WTC11 (cell line): ENCODE measurements around the gene CREB3L1. TPM values are rescaled to one million over a fixed set of nuclear protein-coding genes. Genes with fewer than 3 reads are reported as not detected.

Experiments used
- ARID4B ChIP-seq: sonication (generic); formaldehyde crosslinking; IDR thresholded peaks from 2 replicates; pipeline ENCODE4 v1.8.0; 2023; ENCODE audit warnings: missing genetic modification reagents, mild to moderate bottlenecking, borderline replicate concordance
- ATF6 ChIP-seq: sonication (generic); formaldehyde crosslinking; IDR thresholded peaks from 2 replicates; pipeline ENCODE4 v1.8.1; 2023; ENCODE audit warnings: mild to moderate bottlenecking, missing genetic modification reagents
- ETV6 ChIP-seq: sonication (generic); formaldehyde crosslinking; IDR thresholded peaks from 2 replicates; pipeline ENCODE4 v1.8.1; 2022; ENCODE audit warnings: mild to moderate bottlenecking, missing genetic modification reagents
- FOXJ3 ChIP-seq: sonication (generic); formaldehyde crosslinking; IDR thresholded peaks from 2 replicates; pipeline ENCODE4 v1.9.0; 2021; ENCODE audit warnings: missing genetic modification reagents, mild to moderate bottlenecking, borderline replicate concordance
- FOXP1 ChIP-seq: sonication (generic); formaldehyde crosslinking; IDR thresholded peaks from 2 replicates; pipeline ENCODE4 v1.8.0; 2022; ENCODE audit warnings: missing genetic modification reagents, mild to moderate bottlenecking, moderate library complexity, borderline replicate concordance
- JAZF1 ChIP-seq: fragments of 250-450 bp; sonication (Bioruptor Pico); IDR thresholded peaks from 2 replicates; pipeline ENCODE4 v1.9.0; 2021; ENCODE audit warnings: moderate library complexity, mild to moderate bottlenecking, inconsistent platforms
- MAX ChIP-seq: sonication (generic); formaldehyde crosslinking; IDR thresholded peaks from 2 replicates; pipeline ENCODE4 v1.8.0; 2022; ENCODE audit warnings: mild to moderate bottlenecking, missing genetic modification reagents
- MYBL2 ChIP-seq: sonication (generic); formaldehyde crosslinking; IDR thresholded peaks from 2 replicates; pipeline ENCODE4 v1.8.1; 2023; ENCODE audit warnings: mild to moderate bottlenecking, moderate library complexity, missing genetic modification reagents
- NR2C2 ChIP-seq: sonication (generic); formaldehyde crosslinking; IDR thresholded peaks from 2 replicates; pipeline ENCODE4 v1.8.0; 2022; ENCODE audit warnings: mild to moderate bottlenecking, missing genetic modification reagents
- PRRX2 ChIP-seq: fragments of 250-450 bp; sonication (Bioruptor Pico); IDR thresholded peaks from 2 replicates; pipeline ENCODE4 v1.8.0; 2021; ENCODE audit warnings: mild to moderate bottlenecking
- SMAD3 ChIP-seq: sonication (generic); formaldehyde crosslinking; IDR thresholded peaks from 2 replicates; pipeline ENCODE4 v1.8.0; 2022; ENCODE audit warnings: missing genetic modification reagents, mild to moderate bottlenecking, borderline replicate concordance
- SMAD4 ChIP-seq: sonication (generic); formaldehyde crosslinking; IDR thresholded peaks from 2 replicates; pipeline ENCODE4 v1.8.0; 2022; ENCODE audit warnings: mild to moderate bottlenecking, missing genetic modification reagents
- TEAD1 ChIP-seq: sonication (generic); formaldehyde crosslinking; IDR thresholded peaks from 2 replicates; pipeline ENCODE4 v1.8.0; 2022; ENCODE audit warnings: mild to moderate bottlenecking, missing genetic modification reagents
- USF2 ChIP-seq: sonication (generic); formaldehyde crosslinking; IDR thresholded peaks from 2 replicates; pipeline ENCODE4 v1.8.1; 2023; ENCODE audit warnings: mild to moderate bottlenecking, missing genetic modification reagents, moderate library complexity
- ZBTB43 ChIP-seq: sonication (generic); formaldehyde crosslinking; IDR thresholded peaks from 2 replicates; pipeline ENCODE4 v1.8.1; 2023; ENCODE audit warnings: mild to moderate bottlenecking, missing genetic modification reagents
- ZNF232 ChIP-seq: sonication (generic); formaldehyde crosslinking; IDR thresholded peaks from 2 replicates; pipeline ENCODE4 v1.8.0; 2022; ENCODE audit warnings: mild to moderate bottlenecking, missing genetic modification reagents
- ZNF317 ChIP-seq: sonication (generic); formaldehyde crosslinking; IDR thresholded peaks from 2 replicates; pipeline ENCODE4 v1.8.1; 2023; ENCODE audit warnings: low read depth, mild to moderate bottlenecking, moderate library complexity, missing genetic modification reagents, borderline replicate concordance
- total RNA-seq: library from RNA; stranded (reverse); gene quantifications from 3 replicates; pipeline ENCODE4 v1.2.3, GENCODE V29; 2021
- TF ChIP-seq, protein P1 (sequence below): fragments of 250-450 bp; sonication (Bioruptor Pico); conservative IDR thresholded peaks from 2 replicates; pipeline ENCODE4 v1.9.0; 2021; ENCODE audit warnings: mild to moderate bottlenecking
- TF ChIP-seq, protein P2 (sequence below): sonication (generic); formaldehyde crosslinking; IDR thresholded peaks from 2 replicates; pipeline ENCODE4 v1.8.0; 2023; ENCODE audit warnings: missing genetic modification reagents
- TF ChIP-seq, protein P3 (sequence below): sonication (generic); formaldehyde crosslinking; IDR thresholded peaks from 2 replicates; pipeline ENCODE4 v1.8.1; 2023; ENCODE audit warnings: mild to moderate bottlenecking, moderate library complexity, missing genetic modification reagents
- TF ChIP-seq, protein P4 (sequence below): fragments of 250-450 bp; sonication (Bioruptor Pico); IDR thresholded peaks from 2 replicates; pipeline ENCODE4 v1.8.0; 2021; ENCODE audit warnings: mild to moderate bottlenecking

CREB3L1 gene
- total RNA-seq, 1 experiment from 2014 or later, result 10.9 TPM

DNA sequence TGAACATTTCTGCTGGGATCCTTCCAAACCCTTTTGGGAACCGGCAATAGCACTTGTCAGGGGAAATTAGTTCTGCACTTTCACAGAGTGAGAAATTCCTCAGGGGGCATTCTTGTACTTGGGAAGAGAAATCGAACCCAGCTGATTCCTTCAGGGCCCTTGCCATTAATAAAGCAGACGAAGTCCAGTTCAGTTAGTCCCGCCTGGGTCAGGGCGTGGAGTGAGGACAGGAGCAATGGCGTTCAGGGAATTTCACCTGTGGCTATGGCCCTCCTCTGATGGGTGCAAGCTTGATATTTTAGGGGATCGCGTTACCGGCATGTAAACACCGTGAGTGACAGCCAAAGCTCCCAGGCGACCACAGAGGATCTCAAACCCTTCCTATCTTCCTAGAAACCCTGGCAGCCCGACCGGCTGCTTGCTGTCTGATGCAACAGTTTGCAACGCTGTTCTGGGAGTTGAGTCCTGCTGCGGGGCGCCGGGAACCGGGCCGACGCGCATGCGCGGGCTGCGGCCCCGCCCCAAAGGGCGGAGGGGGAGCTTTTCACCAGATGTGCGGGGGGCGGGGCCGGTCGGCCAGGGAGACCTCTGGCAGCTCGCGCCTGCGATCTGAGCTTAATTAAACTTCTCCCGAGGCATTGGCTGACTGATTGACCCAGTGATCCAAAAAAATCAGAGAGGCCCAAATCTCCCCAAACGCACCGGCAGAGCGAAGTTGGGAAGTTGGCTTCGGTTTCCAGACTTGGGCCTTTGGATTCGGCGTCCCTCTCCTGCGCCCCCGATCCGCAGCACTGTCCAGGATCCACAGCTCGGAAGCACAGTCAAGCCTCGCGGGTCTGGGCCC is 34.3 kb upstream of the CREB3L1 start (continued):
- TF ChIP-seq JAZF1 (CRISPR knock-in tag) (no peak), PRRX2 (CRISPR knock-in tag) (no peak), ZBTB43 (CRISPR knock-in tag) (no peak), ARID4B (CRISPR knock-in tag) (no peak), USF2 (no peak), MYBL2 (CRISPR knock-in tag) (peak; percentile 74; the same call in 1 of the 2 replicates), ATF6 (CRISPR knock-in tag) (no peak), TEAD1 (CRISPR knock-in tag) (peak; percentile 16; the same call in 1 of the 2 replicates), FOXJ3 (CRISPR knock-in tag) (no peak), SMAD3 (CRISPR knock-in tag) (no peak), ETV6 (CRISPR knock-in tag) (no peak), SMAD4 (no peak), MAX (CRISPR knock-in tag) (peak; percentile 72), NR2C2 (CRISPR knock-in tag) (no peak), FOXP1 (CRISPR knock-in tag) (peak; percentile 72; the same call in 1 of the 2 replicates), ZNF232 (CRISPR knock-in tag) (no peak), ZNF317 (CRISPR knock-in tag) (no peak)
- TF ChIP-seq, protein P1, sequence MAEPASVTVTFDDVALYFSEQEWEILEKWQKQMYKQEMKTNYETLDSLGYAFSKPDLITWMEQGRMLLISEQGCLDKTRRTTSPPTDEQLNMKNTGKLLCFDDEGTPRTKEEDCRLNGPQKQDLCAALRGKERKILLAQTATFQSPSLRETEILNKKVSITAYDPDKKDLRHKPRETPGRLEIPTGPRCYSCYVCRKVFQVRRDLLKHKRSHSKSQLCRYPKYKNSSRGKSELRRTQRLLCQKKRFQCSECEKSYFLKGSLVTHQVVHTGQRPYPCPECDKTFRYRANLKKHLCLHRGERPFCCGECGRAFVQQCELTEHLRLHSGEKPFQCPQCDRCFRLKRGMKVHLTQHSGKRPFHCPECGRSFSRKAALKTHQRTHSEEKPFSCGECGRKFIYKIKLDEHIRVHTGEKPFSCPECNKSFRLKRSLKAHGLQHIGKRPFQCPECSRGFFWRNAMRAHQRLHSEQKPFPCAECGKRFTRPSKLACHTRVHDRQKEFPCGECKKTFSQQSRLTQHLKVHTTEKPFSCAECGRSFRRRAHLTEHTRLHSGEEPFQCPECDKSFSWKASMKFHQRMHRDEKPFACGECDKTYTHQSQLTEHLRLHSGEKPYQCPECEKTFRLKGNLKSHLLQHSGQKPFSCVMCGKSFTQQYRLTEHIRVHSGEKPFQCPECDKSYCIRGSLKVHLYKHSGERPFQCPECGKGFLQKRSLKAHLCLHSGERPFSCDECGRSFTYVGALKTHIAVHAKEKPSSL (CRISPR knock-in tag), result no peak
- TF ChIP-seq, protein P2, sequence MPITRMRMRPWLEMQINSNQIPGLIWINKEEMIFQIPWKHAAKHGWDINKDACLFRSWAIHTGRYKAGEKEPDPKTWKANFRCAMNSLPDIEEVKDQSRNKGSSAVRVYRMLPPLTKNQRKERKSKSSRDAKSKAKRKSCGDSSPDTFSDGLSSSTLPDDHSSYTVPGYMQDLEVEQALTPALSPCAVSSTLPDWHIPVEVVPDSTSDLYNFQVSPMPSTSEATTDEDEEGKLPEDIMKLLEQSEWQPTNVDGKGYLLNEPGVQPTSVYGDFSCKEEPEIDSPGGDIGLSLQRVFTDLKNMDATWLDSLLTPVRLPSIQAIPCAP (CRISPR knock-in tag), result no peak
- TF ChIP-seq, protein P3, sequence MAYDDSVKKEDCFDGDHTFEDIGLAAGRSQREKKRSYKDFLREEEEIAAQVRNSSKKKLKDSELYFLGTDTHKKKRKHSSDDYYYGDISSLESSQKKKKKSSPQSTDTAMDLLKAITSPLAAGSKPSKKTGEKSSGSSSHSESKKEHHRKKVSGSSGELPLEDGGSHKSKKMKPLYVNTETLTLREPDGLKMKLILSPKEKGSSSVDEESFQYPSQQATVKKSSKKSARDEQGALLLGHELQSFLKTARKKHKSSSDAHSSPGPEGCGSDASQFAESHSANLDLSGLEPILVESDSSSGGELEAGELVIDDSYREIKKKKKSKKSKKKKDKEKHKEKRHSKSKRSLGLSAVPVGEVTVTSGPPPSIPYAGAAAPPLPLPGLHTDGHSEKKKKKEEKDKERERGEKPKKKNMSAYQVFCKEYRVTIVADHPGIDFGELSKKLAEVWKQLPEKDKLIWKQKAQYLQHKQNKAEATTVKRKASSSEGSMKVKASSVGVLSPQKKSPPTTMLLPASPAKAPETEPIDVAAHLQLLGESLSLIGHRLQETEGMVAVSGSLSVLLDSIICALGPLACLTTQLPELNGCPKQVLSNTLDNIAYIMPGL, result no peak
- TF ChIP-seq, protein P4, sequence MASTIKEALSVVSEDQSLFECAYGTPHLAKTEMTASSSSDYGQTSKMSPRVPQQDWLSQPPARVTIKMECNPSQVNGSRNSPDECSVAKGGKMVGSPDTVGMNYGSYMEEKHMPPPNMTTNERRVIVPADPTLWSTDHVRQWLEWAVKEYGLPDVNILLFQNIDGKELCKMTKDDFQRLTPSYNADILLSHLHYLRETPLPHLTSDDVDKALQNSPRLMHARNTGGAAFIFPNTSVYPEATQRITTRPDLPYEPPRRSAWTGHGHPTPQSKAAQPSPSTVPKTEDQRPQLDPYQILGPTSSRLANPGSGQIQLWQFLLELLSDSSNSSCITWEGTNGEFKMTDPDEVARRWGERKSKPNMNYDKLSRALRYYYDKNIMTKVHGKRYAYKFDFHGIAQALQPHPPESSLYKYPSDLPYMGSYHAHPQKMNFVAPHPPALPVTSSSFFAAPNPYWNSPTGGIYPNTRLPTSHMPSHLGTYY (CRISPR knock-in tag), result no peak
- TF ChIP-seq, all 79 proteins: peak for 13
